HL-60 (cell line): ENCODE data around the gene ARHGAP27.
"Not testable (repeated sequence)": the region's sequence is repeated elsewhere in the genome, so short reads cannot be mapped to it uniquely, and the experiment has no call there.

ENCODE experiments used
- CTCF ChIP-seq: IDR thresholded peaks from one replicate; pipeline ENCODE4 v1.5.1; 2011; ENCODE audit warnings: low read length, control low read depth, inconsistent platforms; ENCODE audit not compliant: insufficient read depth
- TF ChIP-seq, protein P1 (sequence below): IDR thresholded peaks from 2 replicates; pipeline ENCODE4 v1.6.1; 2012; ENCODE audit warnings: low read depth; ENCODE audit not compliant: insufficient replicate concordance

- TF ChIP-seq CTCF: not testable (repeated sequence)
- TF ChIP-seq, protein P1, sequence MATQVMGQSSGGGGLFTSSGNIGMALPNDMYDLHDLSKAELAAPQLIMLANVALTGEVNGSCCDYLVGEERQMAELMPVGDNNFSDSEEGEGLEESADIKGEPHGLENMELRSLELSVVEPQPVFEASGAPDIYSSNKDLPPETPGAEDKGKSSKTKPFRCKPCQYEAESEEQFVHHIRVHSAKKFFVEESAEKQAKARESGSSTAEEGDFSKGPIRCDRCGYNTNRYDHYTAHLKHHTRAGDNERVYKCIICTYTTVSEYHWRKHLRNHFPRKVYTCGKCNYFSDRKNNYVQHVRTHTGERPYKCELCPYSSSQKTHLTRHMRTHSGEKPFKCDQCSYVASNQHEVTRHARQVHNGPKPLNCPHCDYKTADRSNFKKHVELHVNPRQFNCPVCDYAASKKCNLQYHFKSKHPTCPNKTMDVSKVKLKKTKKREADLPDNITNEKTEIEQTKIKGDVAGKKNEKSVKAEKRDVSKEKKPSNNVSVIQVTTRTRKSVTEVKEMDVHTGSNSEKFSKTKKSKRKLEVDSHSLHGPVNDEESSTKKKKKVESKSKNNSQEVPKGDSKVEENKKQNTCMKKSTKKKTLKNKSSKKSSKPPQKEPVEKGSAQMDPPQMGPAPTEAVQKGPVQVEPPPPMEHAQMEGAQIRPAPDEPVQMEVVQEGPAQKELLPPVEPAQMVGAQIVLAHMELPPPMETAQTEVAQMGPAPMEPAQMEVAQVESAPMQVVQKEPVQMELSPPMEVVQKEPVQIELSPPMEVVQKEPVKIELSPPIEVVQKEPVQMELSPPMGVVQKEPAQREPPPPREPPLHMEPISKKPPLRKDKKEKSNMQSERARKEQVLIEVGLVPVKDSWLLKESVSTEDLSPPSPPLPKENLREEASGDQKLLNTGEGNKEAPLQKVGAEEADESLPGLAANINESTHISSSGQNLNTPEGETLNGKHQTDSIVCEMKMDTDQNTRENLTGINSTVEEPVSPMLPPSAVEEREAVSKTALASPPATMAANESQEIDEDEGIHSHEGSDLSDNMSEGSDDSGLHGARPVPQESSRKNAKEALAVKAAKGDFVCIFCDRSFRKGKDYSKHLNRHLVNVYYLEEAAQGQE: not testable (repeated sequence)
These were observed 12.5 kb upstream of the ARHGAP27 start for GRCh38 chr17:45444856-45445820.
